SJSA1 (cell line): ENCODE results near the gene PFKFB2. TPM values are rescaled to one million over a fixed set of nuclear protein-coding genes. Genes with fewer than 3 reads are reported as not detected.

Experiments
- DNase-seq, 2 experiments: peaks; one replicate each; pipeline ENCODE4 v3.0.0-alpha.2; 2015 to 2020; ENCODE audit warnings: low spot score in 2 of 2, low read depth in 1 of 2
- H3K27ac ChIP-seq: fragments of 250-450 bp; sonication (Bioruptor Pico); 2 replicates; pipeline ENCODE4 v1.5.1; 2020; ENCODE audit warnings: mild to moderate bottlenecking, moderate library complexity
- H3K27me3 ChIP-seq: fragments of 250-450 bp; sonication (Bioruptor Pico); replicated peaks from 2 replicates; pipeline ENCODE4 v1.5.1; 2020; ENCODE audit warnings: mild to moderate bottlenecking, moderate library complexity
- H3K36me3 ChIP-seq: fragments of 250-450 bp; sonication (Bioruptor Pico); 2 replicates; pipeline ENCODE4 v1.5.1; 2020; ENCODE audit warnings: mild to moderate bottlenecking
- H3K4me1 ChIP-seq: fragments of 250-450 bp; sonication (Bioruptor Pico); replicated peaks from 2 replicates; pipeline ENCODE4 v1.6.1; 2021; ENCODE audit warnings: mild to moderate bottlenecking
- H3K4me3 ChIP-seq: fragments of 250-450 bp; sonication (Bioruptor Pico); 2 replicates; pipeline ENCODE4 v1.5.1; 2020; ENCODE audit warnings: mild to moderate bottlenecking
- H3K9me3 ChIP-seq: fragments of 250-450 bp; sonication (Bioruptor Pico); replicated peaks from 2 replicates; pipeline ENCODE4 v1.5.1; 2020; ENCODE audit warnings: mild to moderate bottlenecking
- total RNA-seq: library from RNA; depleted of rRNA; stranded (reverse); fragments of >200 nt; shearing (Covaris generic); gene quantifications from 2 replicates; pipeline ENCODE4 v1.2.3, GENCODE V29; 2014; rRNA removed

PFKFB2 gene
- 1.5 and 3.8 TPM in 2 replicates for total RNA-seq

- H3K9me3 ChIP-seq = no peaks in the 10 kb centered on the region
- H3K27ac ChIP-seq = no peak within 1 kb of the TSS
- H3K4me1 ChIP-seq = peaks cover 20% of the 10 kb centered on the region
- peaks cover 20% of the 10 kb centered on the region for H3K36me3 ChIP-seq
- peak within 1 kb of the TSS; percentile 46 for H3K4me3 ChIP-seq
- H3K27me3 ChIP-seq = no peaks in the 10 kb centered on the region
- DNase-seq = peak; percentile 87 to 92
These were observed at the start of gene PFKFB2 for GRCh38 chr1:207052911-207053769. TSS of gene PFKFB2 (plus strand) at chr1:207053275. CDS start at chr1:207054718, 1,443 bp downstream.

- H3K4me1 ChIP-seq = peaks cover 28% of the 10 kb centered on the region
- H3K9me3 ChIP-seq = peaks cover 14% of the 10 kb centered on the region
- DNase-seq = peak; percentile 46 to 73
- no peak overlapping the region for H3K27ac ChIP-seq
- no peaks in the 10 kb centered on the region for H3K36me3 ChIP-seq
- H3K27me3 ChIP-seq = no peaks in the 10 kb centered on the region
- H3K4me3 ChIP-seq = no peak overlapping the region
These were observed 47.9 kb upstream of the PFKFB2 start for GRCh38 chr1:207004931-207005830.

GRCh38 chr1:207006083-207006482 lies 47.0 kb upstream of the PFKFB2 start:
- Histone ChIP-seq H3K27me3 (no peaks in the 10 kb centered on the region), H3K4me3 (no peak overlapping the region), H3K36me3 (no peaks in the 10 kb centered on the region), H3K27ac (peak overlapping the region; percentile 89; the same call in 1 of the 2 replicates), H3K4me1 (peaks cover 28% of the 10 kb centered on the region), H3K9me3 (peaks cover 14% of the 10 kb centered on the region)
- DNase-seq = no peak

- H3K4me3 ChIP-seq = no peak overlapping the region
- no peaks in the 10 kb centered on the region for H3K27me3 ChIP-seq
- DNase-seq = no peak
- H3K9me3 ChIP-seq = peaks cover 14% of the 10 kb centered on the region
- H3K4me1 ChIP-seq = peaks cover 28% of the 10 kb centered on the region
- peak overlapping the region; percentile 89 for H3K27ac ChIP-seq
- H3K36me3 ChIP-seq = no peaks in the 10 kb centered on the region
These were observed 46.2 kb upstream of the PFKFB2 start for GRCh38 chr1:207006914-207007313.

GRCh38 chr1:207007352-207008033 lies 45.6 kb upstream of the PFKFB2 start:
- peak; percentile 92 to 96 for DNase-seq
- no peak overlapping the region for H3K4me3 ChIP-seq
- peak overlapping the region; percentile 89 for H3K27ac ChIP-seq
- H3K9me3 ChIP-seq = peaks cover 14% of the 10 kb centered on the region
- H3K36me3 ChIP-seq = no peaks in the 10 kb centered on the region
- H3K4me1 ChIP-seq = peaks cover 28% of the 10 kb centered on the region
- H3K27me3 ChIP-seq = no peaks in the 10 kb centered on the region

- Histone ChIP-seq H3K9me3 (peaks cover 14% of the 10 kb centered on the region), H3K27me3 (no peaks in the 10 kb centered on the region), H3K4me1 (peaks cover 23% of the 10 kb centered on the region), H3K36me3 (no peaks in the 10 kb centered on the region), H3K4me3 (no peak overlapping the region), H3K27ac (no peak overlapping the region)
- no peak for DNase-seq
These were observed 43.8 kb upstream of the PFKFB2 start for GRCh38 chr1:207009182-207009850.

GRCh38 chr1:207009945-207010344 lies 43.1 kb upstream of the PFKFB2 start:
- no peak for DNase-seq

GRCh38 chr1:207010726-207011125 lies 42.3 kb upstream of the PFKFB2 start:
- H3K4me3 ChIP-seq = no peak overlapping the region
- H3K27me3 ChIP-seq = no peaks in the 10 kb centered on the region
- H3K9me3 ChIP-seq = peaks cover 14% of the 10 kb centered on the region
- H3K36me3 ChIP-seq = no peaks in the 10 kb centered on the region
- no peak for DNase-seq
- no peak overlapping the region for H3K27ac ChIP-seq
- H3K4me1 ChIP-seq = peaks cover 18% of the 10 kb centered on the region

More at GRCh38 chr1:207009945-207010344, 43.1 kb upstream of the PFKFB2 start:
- Histone ChIP-seq H3K36me3 (no peaks in the 10 kb centered on the region), H3K27me3 (no peaks in the 10 kb centered on the region), H3K27ac (no peak overlapping the region), H3K4me1 (peaks cover 21% of the 10 kb centered on the region), H3K4me3 (no peak overlapping the region), H3K9me3 (peaks cover 14% of the 10 kb centered on the region)

- H3K4me3 ChIP-seq = no peak overlapping the region
- H3K36me3 ChIP-seq = no peaks in the 10 kb centered on the region
- no peaks in the 10 kb centered on the region for H3K4me1 ChIP-seq
- DNase-seq = no peak
- no peak overlapping the region for H3K27ac ChIP-seq
- H3K9me3 ChIP-seq = peaks cover 4% of the 10 kb centered on the region
- no peaks in the 10 kb centered on the region for H3K27me3 ChIP-seq
These were observed 39.6 kb upstream of the PFKFB2 start for GRCh38 chr1:207013321-207014085.

- H3K4me3 ChIP-seq = no peak overlapping the region
- H3K27me3 ChIP-seq = no peaks in the 10 kb centered on the region
- H3K4me1 ChIP-seq = no peaks in the 10 kb centered on the region
- H3K36me3 ChIP-seq = no peaks in the 10 kb centered on the region
- no peaks in the 10 kb centered on the region for H3K9me3 ChIP-seq
- no peak overlapping the region for H3K27ac ChIP-seq
- DNase-seq = no peak
These were observed 38.3 kb upstream of the PFKFB2 start for GRCh38 chr1:207014728-207015127.

GRCh38 chr1:207015791-207016190 lies 37.3 kb upstream of the PFKFB2 start:
- Histone ChIP-seq H3K27me3 (no peaks in the 10 kb centered on the region), H3K4me1 (peaks cover 4% of the 10 kb centered on the region), H3K27ac (no peak overlapping the region), H3K4me3 (no peak overlapping the region), H3K9me3 (no peaks in the 10 kb centered on the region), H3K36me3 (no peaks in the 10 kb centered on the region)
- DNase-seq = no peak
